IMR-90 (cell line): ENCODE results near the gene TTL.
"Not testable (repeated sequence)": the region's sequence is repeated elsewhere in the genome, so short reads cannot be mapped to it uniquely, and the experiment has no call there.

ENCODE experiments used
- TF ChIP-seq, protein P1 (sequence below): conservative IDR thresholded peaks from 2 replicates; pipeline ENCODE4 v1.5.1; 2012; ENCODE audit warnings: mild to moderate bottlenecking, low read depth, low read length, improper control_type of control experiment
- TF ChIP-seq, protein P2 (sequence below): fragments of 150-350 bp; IDR thresholded peaks from 2 replicates; pipeline ENCODE4 v1.6.1; 2017; ENCODE audit warnings: mild to moderate bottlenecking, antibody characterized with exemption, low read length, low read depth

DNA sequence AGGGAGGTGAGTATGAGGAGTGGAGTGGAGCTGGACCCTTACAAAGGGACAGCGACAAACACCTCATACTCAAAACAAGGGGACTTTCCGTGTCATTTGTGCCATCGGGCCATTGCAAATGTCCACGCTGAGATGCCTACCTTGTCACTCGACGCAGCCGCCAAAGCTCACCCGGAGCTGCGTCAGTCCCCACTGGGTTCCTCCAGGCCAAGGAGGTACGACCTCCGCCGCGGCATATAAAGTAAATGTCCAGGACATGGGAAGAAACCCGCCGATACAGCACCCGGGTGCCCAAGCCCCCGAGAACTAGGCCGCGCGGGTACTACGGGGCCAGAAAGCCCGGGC is 49.6 kb upstream of the TTL start:
- TF ChIP-seq, protein P1, sequence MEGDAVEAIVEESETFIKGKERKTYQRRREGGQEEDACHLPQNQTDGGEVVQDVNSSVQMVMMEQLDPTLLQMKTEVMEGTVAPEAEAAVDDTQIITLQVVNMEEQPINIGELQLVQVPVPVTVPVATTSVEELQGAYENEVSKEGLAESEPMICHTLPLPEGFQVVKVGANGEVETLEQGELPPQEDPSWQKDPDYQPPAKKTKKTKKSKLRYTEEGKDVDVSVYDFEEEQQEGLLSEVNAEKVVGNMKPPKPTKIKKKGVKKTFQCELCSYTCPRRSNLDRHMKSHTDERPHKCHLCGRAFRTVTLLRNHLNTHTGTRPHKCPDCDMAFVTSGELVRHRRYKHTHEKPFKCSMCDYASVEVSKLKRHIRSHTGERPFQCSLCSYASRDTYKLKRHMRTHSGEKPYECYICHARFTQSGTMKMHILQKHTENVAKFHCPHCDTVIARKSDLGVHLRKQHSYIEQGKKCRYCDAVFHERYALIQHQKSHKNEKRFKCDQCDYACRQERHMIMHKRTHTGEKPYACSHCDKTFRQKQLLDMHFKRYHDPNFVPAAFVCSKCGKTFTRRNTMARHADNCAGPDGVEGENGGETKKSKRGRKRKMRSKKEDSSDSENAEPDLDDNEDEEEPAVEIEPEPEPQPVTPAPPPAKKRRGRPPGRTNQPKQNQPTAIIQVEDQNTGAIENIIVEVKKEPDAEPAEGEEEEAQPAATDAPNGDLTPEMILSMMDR: not testable (repeated sequence)
- TF ChIP-seq, protein P2, sequence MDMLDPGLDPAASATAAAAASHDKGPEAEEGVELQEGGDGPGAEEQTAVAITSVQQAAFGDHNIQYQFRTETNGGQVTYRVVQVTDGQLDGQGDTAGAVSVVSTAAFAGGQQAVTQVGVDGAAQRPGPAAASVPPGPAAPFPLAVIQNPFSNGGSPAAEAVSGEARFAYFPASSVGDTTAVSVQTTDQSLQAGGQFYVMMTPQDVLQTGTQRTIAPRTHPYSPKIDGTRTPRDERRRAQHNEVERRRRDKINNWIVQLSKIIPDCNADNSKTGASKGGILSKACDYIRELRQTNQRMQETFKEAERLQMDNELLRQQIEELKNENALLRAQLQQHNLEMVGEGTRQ: not testable (repeated sequence)
